Nephron progenitor cell (in vitro differentiated cells): ENCODE data around the gene CA10.

Experiments
- DNase-seq: peaks from one replicate; pipeline ENCODE4 v3.0.0; 2021
- H3K27ac Mint-ChIP-seq: 2 replicates; pipeline ENCODE4 v1.8.0; 2021; ENCODE audit warnings: mild to moderate bottlenecking, moderate library complexity, mixed read lengths
- H3K27me3 Mint-ChIP-seq: 2 replicates; pipeline ENCODE4 v1.8.0; 2021; ENCODE audit warnings: mild to moderate bottlenecking, low read depth, mixed read lengths; ENCODE audit not compliant: poor library complexity
- H3K36me3 Mint-ChIP-seq: 2 replicates; pipeline ENCODE4 v1.8.0; 2021; ENCODE audit warnings: low read depth, mixed read lengths
- H3K4me1 Mint-ChIP-seq: 2 replicates; pipeline ENCODE4 v1.8.0; 2021; ENCODE audit warnings: mixed read lengths
- H3K4me3 Mint-ChIP-seq: 2 replicates; pipeline ENCODE4 v1.8.0; 2021; ENCODE audit warnings: mild to moderate bottlenecking, moderate library complexity, mixed read lengths
- H3K9me3 Mint-ChIP-seq: 2 replicates; pipeline ENCODE4 v1.8.0; 2021; ENCODE audit warnings: mild to moderate bottlenecking, moderate library complexity, mixed read lengths
- CTCF ChIP-seq: fragments of 200-600 bp; sonication (generic); IDR thresholded peaks from 2 replicates; pipeline ENCODE4 v1.5.0; 2021; ENCODE audit warnings: antibody characterized with exemption

CA10 gene

DNA sequence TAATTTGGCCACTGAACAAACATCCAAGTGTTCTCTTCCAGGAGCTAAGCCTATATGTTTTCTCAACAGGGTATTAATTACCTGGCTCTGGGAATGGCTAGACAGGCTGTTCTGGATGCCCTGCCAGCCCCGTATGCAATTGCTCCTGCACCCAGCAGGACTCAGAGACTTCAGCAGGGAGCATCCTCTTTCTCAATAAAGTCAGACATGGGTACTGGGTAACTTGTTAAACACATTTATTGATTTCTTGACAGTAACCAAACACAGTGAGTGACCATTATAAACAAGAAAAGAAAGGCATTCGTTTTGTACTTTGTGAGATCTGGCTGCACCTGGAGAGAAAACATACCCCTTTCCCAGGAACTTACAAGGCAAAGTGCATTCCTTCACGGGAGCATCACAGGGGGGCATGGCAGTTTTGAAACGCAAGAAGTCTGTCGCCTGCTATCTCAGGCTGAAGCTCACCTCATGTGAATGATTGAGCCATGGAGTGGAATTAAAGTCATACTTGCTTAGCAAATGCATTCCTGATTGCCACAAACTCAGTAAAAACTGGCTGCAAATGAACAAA lies 528.3 kb downstream of the CA10 start:
- no peak for DNase-seq
- Mint-ChIP-seq H3K4me3 (no peak overlapping the region), H3K9me3 (no peaks in the 10 kb centered on the region), H3K36me3 (no peaks in the 10 kb centered on the region), H3K4me1 (no peaks in the 10 kb centered on the region), H3K27me3 (peaks cover 13% of the 10 kb centered on the region), H3K27ac (no peak overlapping the region)
- no peak for TF ChIP-seq CTCF

DNA sequence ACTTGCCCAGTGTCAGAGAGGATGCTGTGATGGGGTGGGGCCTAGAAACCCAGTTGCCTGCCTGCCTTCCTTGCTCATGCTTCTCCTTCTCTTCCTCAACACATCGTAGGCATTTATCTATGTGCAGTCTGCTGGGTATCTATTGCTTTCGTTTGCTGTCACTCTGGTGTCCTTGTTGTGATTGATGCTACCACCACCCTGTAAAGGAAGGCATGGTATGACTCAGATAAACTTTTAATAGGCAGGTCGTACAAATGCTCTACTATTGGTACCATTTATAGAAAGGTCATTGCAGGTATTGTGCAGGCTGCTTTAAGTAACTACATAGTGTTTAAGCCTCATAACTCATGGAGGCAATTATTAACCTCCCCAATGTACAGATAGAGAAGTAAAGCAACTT lies 529.3 kb downstream of the CA10 start:
- no peak overlapping the region for H3K4me3 Mint-ChIP-seq
- no peaks in the 10 kb centered on the region for H3K36me3 Mint-ChIP-seq
- no peak overlapping the region for H3K27ac Mint-ChIP-seq
- no peak for TF ChIP-seq CTCF
- no peak for DNase-seq
- no peaks in the 10 kb centered on the region for H3K9me3 Mint-ChIP-seq
- H3K27me3 Mint-ChIP-seq: peaks cover 13% of the 10 kb centered on the region
- H3K4me1 Mint-ChIP-seq: no peaks in the 10 kb centered on the region

GRCh38 chr17:51627779-51628178 lies 530.7 kb downstream of the CA10 start:
- Mint-ChIP-seq H3K36me3 (no peaks in the 10 kb centered on the region), H3K27ac (no peak overlapping the region), H3K9me3 (no peaks in the 10 kb centered on the region), H3K4me3 (no peak overlapping the region), H3K27me3 (peaks cover 13% of the 10 kb centered on the region), H3K4me1 (no peaks in the 10 kb centered on the region)
- no peak for TF ChIP-seq CTCF
- no peak for DNase-seq

- H3K9me3 Mint-ChIP-seq: no peaks in the 10 kb centered on the region
- H3K4me3 Mint-ChIP-seq: no peak overlapping the region
- TF ChIP-seq CTCF: no peak
- peaks cover 9% of the 10 kb centered on the region for H3K27me3 Mint-ChIP-seq
- H3K27ac Mint-ChIP-seq: no peak overlapping the region
- H3K36me3 Mint-ChIP-seq: no peaks in the 10 kb centered on the region
- no peak for DNase-seq
- H3K4me1 Mint-ChIP-seq: no peaks in the 10 kb centered on the region
Observed at GRCh38 chr17:51618476-51618875, 540.0 kb downstream of the CA10 start.

DNA sequence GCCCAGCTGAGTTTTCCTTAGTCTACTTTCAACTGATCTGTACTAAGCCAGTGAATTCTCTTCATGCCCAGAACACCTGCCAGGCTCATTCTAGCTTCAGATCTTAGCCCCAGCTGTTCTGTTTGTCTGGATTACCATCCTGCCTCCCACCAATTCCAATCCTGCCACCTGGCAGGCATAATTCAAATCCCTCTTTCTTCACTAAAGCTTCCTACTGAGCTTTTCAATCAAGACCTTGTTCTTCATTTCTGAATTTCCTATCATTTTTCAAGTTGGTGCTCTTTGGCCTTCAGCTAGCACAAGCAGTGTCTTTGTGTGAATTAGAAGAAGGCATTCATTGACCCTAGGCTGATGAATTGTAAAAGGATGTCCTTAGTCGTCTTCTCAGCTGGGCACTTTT lies 540.5 kb downstream of the CA10 start:
- Mint-ChIP-seq H3K4me1 (no peaks in the 10 kb centered on the region), H3K36me3 (no peaks in the 10 kb centered on the region), H3K9me3 (no peaks in the 10 kb centered on the region), H3K4me3 (no peak overlapping the region), H3K27ac (peak overlapping the region; percentile 6), H3K27me3 (peaks cover 9% of the 10 kb centered on the region)
- no peak for DNase-seq
- no peak for TF ChIP-seq CTCF

DNA sequence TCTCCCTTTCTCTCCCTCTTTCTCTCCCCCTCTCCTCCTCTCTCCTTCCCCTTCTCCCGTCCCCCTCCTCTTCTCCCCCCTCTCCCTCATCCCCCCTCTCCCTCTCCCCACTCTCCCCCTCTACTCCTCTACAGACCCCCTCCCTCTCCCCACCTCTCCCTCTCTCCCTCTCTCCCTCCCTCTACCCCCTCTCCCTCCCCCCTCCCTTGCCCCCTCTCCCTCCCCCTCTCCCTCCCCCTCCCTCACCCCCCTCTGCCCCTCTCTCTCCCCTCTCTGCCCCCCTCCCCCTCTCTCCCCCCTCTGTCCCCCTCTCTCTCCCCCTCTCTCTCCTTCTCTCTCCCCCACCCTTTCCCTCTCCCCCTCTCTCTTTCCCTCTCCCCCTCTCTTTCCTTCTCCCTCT lies 545.3 kb downstream of the CA10 start:
- Mint-ChIP-seq H3K36me3 (no peaks in the 10 kb centered on the region), H3K4me1 (peaks cover 7% of the 10 kb centered on the region), H3K9me3 (no peaks in the 10 kb centered on the region), H3K27me3 (peaks cover 6% of the 10 kb centered on the region), H3K4me3 (no peak overlapping the region), H3K27ac (no peak overlapping the region)
- DNase-seq: no peak
- no peak for TF ChIP-seq CTCF
